CD4-positive, alpha-beta T cell treated with Interleukin-6 at 100 ng/mL for 8 hours (primary cell): ENCODE measurements around the gene ARHGEF3.

Source experiments
- DNase-seq: peaks from one replicate; pipeline ENCODE4 v3.0.0-alpha.2; 2020; ENCODE audit warnings: mixed read lengths, low spot score

ARHGEF3 gene

DNA sequence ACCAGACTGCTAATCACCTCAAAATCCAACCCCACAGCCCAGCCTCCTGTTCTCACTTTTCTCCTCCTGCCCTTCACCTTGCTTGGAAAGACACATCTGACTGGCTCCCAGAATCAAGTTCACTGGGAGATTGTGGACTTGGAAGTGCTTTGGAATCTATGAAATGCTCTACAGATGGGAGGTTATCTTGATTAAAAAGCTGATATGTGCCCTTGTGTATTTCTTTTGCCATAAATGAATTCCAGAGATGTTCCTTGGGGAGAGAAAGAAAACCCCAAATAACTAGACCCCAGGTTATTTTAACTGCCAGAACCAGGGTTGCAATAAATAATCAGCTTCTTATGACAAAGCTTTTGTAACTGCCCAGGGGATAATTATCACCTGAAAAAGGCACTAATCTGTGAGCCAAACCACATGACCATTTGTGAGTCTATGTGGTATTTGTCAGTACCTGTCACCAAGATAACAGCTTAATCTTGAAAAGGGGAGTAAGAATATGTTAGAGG, 21.7 kb upstream of the ARHGEF3 start:
- no peak for DNase-seq

DNA sequence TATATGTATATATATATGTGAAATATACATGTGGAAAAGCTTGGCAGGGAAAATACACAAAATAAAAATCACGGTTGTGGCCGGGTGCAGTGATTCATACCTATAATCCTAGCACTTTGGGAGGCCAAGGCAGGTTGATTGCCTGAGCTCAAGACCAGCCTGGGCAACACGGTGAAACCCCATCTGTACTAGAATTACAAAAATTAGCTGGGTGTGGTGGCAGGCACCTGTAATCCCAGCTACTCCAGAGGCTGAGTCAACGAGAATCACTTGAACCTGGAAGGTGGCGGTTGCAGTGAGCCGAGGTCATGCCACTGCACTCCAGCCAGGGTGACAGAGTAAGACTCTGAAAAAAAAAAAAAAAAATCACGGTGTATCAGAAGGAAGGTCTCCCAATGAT, 20.8 kb upstream of the ARHGEF3 start:
- no peak for DNase-seq

DNA sequence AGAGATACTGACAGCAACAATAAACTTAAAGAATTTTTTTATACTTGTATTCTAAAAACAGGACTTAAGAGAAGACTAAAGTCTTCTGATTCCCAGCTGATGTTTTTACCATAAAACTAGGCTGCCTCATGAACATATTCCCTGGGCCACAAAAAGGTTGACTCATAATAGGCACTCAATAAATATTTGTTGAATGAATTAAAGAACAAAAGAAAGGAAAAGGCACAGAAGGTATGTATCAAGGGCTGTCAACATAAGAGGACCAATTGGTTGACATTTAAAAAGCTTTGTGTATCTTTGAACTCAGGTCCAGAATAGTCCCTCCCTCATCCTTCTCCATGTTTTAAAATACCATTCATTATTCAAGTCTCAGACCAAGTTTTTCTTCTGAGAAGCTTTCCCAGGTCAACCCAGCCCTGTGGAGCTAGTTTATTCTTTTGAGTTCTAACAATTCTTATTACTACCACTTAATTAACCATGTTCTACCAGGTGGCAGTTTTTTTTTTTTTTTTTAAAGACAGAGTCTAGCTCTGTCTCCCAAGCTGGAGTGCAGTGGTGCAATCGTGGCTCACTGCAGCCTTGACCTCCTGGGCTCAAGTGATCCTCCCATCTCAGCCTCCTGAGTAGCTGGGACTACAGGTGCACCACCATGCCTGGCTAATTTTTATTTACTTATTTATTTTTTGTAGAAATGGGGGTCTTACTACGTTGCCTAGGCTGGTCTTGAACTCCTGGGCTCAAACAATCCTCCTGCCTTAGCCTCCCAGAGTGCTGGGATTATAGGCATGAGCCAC, 17.5 kb upstream of the ARHGEF3 start:
- no peak for DNase-seq

DNA sequence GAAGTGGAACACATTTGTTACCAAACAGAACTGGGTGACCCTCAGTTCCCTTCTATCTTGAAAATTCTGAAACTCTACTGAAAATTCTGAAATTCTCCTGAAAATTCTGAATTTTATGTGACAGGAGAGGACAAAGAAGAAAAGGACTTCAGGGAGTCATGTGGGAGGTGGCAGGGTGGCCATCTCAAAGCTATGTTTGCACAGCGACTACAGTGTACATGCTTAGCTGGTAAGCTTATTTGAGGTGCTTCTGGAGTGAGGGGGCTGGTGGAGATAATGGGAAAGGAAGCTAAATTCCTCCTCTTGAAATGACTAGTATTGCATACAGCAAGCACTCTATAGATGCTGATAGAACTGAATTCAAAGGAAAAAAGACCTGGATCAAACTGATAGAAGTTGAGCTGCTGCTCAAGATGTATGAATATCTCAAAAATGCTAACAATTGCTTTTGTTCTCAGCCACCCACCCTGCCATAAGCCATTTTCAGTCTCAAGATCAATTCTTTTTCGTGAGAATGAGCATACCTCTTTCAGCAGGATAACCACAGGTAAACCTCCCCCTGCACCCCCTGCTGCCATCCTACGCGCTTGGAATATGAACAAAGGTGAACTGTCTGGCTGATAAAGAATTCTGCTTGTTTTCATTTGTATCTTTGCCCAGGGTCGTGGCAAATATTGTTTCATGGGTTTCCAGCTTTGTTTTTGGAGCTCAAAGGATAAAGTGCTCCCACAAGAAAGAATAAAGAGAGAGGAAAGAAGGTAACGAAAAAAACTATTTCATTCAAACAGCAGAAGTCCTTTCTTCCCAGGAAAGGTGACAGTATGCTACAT, 16.6 kb upstream of the ARHGEF3 start:
- no peak for DNase-seq

DNA sequence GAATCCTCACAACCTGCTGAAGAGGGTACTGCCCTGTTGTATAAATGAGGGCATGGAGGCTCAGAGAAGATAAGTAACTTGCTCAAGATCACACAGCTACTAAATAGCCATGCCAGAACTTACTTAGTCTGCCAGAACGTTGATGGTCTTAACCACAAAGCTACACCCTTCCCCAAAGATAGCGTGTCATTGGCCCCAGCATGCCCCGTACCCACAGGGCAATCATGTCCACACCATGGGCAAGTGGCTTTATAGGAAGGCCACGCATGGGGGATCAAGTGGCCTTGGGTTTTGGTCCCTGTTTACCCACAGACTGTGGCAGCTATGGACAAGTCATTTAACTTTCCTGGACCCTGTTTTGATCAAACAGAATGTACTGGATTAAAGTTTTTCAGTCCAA, 15.9 kb upstream of the ARHGEF3 start:
- DNase-seq = no peak

DNA sequence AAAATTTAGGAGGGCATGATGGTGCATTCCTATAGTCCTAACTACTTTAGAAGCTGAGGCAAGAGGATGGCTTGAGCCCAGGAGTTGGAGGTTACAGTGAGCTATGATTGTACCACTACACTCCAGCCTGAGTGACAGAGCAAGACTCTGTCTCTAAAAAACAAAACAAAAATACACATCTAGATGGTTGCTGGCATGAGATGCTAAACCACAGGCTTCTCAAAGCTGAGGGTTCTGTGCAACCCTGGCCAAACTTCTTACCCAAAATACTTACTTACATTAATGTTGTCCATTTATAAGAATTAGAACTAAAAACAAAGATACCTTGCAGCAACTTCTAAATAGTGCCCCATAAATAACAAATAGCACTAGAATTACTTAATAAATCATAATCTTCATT, 14.3 kb upstream of the ARHGEF3 start:
- DNase-seq = no peak

DNA sequence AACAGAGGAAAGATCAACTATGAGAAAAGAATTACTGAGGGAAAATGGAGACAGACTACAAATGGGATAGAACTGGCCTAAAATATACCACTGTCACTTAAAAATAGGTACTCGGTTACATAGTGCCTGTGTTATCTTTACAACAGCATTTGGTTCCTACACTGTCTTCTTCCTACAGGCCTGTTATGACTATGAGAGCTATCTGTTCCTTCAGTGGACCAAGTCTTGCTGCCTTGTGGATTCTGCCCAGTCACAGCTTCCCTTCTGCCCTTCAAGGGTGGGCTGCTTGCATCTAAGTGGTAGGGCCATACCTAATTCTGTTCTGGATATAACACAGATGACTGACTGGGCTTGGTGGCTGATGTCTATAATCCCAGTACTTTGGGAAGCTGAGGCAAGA, 13.8 kb upstream of the ARHGEF3 start:
- DNase-seq = no peak

DNA sequence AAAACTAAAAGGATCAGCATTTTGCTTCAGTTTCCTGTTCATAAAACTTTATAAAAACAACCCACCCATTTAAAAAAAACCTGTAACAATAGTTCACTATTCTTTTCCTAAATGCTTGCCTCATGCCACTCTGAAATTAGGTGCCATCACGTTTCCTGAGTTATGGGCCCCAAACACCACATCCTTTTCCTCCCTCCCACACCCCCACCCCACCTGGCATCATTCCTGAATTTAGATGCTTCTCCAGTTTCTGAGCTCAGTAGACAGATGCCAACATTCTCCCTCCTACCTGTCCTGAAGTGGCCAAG, 11.9 kb upstream of the ARHGEF3 start:
- peak; percentile 19 for DNase-seq

DNA sequence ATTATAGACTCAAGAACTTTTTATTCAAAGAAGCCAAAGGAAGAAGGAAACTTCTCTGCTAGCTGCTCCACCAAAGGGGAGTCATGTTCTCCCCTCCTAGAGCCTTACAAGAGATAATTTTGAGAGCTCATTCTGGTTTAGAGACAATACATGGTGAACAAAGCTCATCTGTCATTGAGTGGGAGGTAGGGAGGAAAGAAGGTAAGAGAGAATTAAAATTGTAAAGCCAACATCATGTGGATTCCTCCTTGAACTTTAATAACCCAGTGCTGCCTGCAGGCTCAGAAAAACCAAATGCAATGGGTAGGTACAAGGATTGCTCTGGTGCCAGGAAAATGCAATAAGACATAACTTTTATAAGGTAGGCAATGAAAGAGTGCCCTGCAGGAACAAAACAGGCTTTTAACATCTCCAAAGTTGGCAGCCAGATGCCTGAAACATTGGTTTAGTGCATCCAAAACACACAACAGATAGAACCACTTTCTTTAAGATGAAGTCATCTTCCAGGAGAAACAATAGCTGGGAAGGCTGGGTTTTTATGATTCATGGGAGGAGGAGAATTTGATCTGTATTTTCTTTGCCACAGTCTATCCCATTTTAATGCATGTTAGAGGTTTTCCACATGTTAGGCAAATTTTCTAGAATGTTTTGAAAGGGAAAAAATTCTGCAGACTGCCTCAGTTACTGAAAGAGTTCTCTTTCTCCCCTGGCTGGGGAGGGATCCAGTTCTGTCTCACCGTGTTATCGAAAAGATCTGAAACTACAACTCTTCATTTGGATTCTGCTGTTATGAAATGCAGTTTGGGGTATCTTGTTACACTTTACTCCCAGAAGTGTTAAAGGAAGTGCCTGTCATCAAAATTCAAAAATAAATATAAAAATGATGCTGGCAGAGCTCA, 11.3 kb upstream of the ARHGEF3 start:
- DNase-seq = no peak

DNA sequence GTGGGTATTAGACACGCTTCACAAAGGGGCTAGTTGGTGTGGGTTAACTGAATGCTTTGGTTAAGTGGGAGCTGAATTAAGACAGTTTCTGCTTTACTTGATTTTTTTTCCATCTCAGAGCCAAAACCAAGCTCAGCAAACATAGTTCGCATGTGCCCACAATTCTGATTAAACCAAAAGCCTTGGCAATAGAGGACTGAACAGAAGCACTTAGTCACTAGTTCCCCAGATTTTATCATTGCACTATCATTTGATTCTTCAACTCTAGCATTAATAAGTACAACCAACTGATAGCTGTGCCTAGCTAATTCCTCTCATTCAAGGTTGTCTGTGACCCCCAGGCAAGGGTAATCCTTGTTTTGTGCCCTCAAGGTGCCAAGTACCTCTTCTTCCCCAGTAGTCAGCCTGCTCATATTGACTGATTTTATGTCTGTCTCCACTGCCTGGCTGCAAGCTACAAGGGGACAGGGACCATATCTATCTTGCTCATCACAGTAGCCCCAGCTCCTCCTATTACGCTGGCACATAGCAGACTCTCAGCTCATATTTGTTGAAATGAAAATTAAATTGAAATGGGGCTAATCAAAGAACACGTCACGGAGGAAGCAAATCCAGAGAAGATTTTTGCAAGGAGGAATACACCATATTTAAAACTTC, 9.9 kb upstream of the ARHGEF3 start:
- no peak for DNase-seq

DNA sequence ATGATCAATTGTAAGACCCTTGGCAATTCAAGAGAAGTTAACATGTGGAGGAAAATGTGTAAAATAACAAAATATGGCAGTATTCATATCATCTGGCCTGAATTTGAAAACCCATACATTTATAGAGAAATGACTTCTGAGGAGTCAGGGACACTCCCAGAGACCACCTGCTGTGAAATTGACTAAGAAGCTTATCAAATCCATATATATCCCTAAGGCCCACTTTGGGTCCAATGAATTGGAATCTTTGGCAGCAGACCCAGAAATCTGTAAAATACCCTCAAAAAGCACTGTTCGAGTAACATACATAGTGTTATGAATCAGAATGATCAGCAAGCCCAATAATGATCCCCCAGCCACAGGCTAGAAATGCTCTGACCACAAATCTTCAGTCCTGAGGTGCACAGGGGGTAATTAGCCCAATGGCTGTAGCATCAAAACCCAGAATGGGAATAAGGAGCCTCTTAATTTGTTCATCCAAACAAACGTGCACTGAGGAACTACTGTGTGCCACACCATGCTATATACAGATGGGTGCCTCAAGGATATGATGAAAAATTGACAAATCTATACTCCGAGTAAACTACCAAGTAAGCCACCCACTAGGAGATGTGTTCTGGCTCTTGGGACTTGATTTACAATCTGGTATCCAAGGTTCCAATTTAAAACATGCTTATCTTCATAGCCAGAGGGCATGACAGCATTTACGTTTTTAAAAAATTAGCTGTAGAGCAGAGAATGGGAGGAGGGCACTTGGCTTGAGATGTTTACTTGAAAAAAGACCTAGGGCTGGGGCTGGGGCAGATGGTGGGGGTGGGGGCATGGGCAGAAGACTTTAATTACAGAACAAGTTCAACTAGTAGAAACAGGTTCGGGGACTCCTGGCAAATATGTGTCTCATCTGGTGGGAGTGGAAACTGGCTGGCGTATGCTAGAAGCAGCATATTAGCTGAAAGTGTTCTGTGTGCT, 9.1 kb upstream of the ARHGEF3 start:
- DNase-seq = no peak

DNA sequence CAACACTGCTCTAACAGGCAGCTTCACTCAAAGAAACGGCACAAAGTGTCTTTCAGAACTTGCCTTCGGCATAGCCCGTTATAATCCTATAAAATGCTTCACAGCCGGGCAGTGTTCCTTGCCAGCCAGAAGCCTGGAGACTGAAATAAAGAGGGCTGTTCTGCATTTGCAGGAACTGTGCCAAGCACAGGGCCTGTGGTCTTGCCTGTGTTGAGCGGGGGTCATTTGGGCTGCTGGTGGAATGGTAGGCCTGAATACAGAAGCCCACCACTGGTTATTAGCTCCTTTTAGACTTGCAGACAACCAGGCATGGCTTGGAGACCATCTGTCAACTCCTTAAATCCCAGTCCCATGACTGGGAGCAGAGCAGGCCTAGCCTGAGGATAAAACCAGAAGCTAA, 4.7 kb upstream of the ARHGEF3 start:
- no peak for DNase-seq

DNA sequence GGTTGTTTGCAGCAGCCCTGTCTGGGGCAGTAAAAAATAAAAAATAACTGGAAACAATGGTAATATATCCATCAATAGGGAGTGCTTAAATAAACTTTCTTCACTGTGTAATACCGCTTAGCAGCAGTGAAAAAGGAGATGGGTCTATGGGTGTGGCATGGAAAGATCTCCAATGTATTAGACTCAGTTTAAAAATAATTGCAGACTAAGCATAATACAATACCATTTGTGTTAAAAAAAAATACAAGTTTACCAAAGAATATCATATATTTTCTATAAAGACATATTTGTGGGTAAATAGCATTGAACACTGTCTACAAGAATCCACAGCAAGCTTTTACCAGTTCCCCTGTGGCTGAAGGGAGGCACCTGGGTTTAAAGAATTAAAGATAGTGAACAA, 1.0 kb upstream of the ARHGEF3 start:
- DNase-seq = no peak

DNA sequence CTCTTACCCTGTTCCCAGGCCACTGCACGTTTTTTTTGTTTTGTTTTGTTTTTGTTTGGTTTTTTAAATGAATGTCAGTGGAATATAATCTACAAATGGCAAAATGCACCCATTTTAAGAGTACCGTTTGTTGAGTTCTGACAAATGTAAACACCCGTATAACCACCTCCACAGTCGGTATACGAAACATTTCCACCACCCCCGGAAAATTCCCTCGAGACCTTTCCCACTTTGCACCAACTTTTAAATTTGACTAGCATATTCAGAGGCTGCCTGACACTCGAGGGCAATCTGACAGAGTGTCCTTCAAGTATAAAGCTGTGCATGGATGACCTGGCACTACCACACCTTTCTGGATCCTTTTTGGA, 613 bp upstream of the ARHGEF3 start:
- DNase-seq = no peak

DNA sequence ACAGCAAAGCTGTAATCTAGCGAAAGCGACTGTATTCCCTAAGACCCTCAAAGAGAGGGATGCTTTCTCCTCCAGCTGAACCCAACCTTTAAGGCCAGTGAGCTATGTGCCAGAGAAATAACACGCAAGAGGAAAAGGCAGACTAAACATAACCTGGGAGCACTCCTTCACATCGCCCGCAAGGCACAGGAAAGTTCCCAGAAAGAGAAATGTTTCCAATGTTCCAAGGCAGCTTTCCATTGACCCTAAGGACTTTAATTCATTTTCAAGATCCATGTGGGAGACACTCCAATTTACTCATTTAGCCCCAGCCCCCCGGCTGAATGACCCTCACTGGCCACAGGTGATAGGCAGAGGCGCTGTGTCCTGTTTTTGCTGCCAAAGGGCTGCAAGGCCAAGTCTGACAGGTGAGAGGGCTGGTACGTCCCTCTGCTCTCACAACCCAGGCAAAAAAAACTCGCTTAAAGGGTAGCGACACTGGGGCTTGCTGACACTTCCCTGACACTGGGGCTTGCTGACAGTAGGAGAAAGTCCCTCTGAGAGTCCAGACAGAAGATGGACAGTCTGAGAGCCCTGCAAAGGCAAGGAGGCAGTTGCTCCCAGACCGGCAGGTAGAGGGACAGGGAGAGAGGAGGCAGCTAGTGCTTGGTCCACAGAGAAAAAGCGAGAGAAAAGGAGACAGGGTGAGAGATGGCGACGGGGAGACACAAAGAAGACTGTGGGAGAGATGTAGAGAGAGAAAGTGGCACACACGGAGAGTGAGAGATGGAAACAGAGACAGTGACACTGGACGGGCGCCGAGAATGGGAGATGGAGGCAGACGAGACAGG, 702 bp downstream of the ARHGEF3 start:
- peak; percentile 28 for DNase-seq

DNA sequence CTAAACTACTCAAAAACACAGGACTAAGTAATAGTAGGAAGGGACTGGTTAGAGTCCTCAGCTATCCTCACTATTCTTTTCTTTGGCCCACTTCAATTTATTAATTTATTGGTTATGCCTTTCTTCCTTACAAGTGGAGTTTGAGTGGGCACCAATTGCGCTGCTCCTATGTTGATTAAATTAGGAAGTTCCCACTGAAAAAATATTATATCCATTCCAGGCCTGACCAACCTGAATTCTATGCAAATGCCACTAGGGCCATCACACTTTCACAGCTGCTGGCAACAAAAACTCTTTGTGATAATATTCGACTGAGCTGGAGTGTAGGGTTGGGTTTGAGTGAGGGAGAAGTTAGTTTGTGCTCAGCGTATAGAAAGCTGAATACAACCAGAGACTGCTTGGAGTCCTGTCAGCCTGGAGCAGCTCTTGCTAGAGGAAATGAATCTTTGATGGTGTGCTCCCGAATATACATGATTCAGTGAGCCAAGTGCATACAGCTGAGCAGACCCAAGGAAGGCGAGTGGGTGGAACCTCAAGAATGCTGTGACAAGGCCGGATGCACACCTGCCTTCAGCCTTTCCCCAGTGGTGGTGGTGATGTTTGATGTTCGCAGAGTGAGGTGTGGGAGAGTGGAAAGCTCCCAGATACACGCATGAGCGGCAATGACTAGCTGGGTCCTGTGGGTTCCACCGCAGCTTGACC, 1.5 kb downstream of the ARHGEF3 start:
- DNase-seq = peak; percentile 83

DNA sequence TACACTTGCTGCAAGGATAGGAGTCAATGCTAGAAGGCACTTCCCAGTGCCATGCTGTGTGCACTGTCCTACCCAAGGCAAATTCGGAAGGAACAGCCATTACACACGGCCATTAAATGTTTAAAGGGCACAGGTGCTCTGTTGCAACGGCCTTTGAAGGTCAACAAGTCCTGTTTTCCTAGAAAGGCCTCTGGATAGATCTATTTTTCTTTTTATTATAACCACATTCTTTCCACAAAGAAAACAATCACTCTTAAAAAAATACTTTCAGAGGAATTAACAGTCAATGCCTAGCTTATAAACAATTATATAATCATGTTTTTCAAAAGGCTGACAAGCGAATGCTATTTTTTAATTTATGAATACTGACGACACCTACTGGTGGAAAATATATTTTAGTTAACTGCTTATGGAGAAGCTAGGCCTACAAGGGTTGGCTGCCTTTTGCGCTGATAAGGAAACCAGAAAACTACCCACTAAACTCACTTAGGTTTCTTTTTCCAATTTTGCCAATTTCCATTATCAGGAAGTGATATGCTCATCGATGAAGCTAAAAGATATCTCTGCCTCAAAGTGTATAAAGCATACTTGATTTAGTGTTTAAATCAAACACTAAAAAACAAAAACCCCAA, 2.4 kb downstream of the ARHGEF3 start:
- peak; percentile 74 for DNase-seq

DNA sequence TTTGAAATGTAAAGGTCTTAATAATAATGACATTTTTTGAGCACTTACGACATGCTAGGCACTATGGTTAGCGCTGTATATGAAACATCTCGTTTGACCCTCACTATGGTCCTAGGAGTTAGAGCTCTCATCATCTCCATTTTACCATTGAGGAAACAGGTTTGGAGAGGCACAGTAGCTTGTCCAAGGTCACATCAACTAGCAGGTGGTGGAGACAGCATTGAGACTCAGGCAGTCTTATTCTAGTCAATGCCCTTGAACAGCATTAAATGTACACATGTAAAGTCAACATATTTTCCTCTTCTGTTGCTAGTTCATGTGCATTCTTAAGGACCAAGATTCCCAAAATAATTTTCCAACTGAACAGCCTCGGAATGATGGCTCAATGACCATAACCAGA, 4.8 kb downstream of the ARHGEF3 start:
- no peak for DNase-seq

DNA sequence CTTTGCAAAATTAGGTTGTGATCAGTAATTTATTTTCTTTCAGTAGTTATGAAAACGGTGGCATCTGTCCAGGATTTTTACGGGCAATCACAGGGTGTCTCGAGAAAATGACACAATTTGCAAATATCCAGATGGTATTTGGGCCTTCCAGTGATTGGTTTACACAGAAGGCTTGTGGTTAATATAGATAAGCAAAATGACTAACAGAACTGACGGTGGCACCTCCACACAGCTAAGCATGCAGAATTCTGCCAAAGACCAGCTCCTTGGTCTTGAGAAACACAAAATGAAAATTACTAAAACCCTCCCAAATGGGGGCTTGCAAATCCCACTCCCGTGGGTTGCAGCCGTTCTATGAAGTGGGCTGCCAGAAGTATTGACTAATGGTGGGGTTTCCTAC, 5.5 kb downstream of the ARHGEF3 start:
- peak; percentile 39 for DNase-seq
